ENCODE measurements around the gene PDIK1L.

The PDIK1L gene

GRCh38 chr1:26153966-26154532 lies 42.4 kb downstream of the PDIK1L start:
- no peak for TF ChIP-seq CTCF (IDR thresholded peaks at IDR 0.05; ENCODE audit: low read depth, low read length, missing control alignments)
- no peak overlapping the region for H3K4me3 ChIP-seq (replicated peaks; ENCODE audit: low read depth, low read length)
- DNase-seq (ENCODE audit: extremely low read depth, low read depth): no peak

GRCh38 chr1:26154750-26155149 lies 43.1 kb downstream of the PDIK1L start:
- TF ChIP-seq CTCF (IDR thresholded peaks at IDR 0.05; ENCODE audit: low read depth, low read length, missing control alignments): no peak
- H3K4me3 ChIP-seq (replicated peaks; ENCODE audit: low read depth, low read length): no peak overlapping the region
- no peak for DNase-seq (ENCODE audit: extremely low read depth, low read depth)

GRCh38 chr1:26155370-26156284 lies 44.0 kb downstream of the PDIK1L start:
- no peak overlapping the region for H3K4me3 ChIP-seq (replicated peaks; ENCODE audit: low read depth, low read length)
- no peak for DNase-seq (ENCODE audit: extremely low read depth, low read depth)

GRCh38 chr1:26156285-26157038 lies 44.8 kb downstream of the PDIK1L start:
- no peak for TF ChIP-seq CTCF (IDR thresholded peaks at IDR 0.05; ENCODE audit: low read depth, low read length, missing control alignments)
- no peak for DNase-seq (ENCODE audit: extremely low read depth, low read depth)
- H3K4me3 ChIP-seq (replicated peaks; ENCODE audit: low read depth, low read length): no peak overlapping the region

More at GRCh38 chr1:26155370-26156284, 44.0 kb downstream of the PDIK1L start:
- no peak for TF ChIP-seq CTCF (IDR thresholded peaks at IDR 0.05; ENCODE audit: low read depth, low read length, missing control alignments)

GRCh38 chr1:26158271-26158907 lies 46.8 kb downstream of the PDIK1L start:
- H3K4me3 ChIP-seq (replicated peaks; ENCODE audit: low read depth, low read length): no peak overlapping the region
- DNase-seq (ENCODE audit: extremely low read depth, low read depth): no peak
- TF ChIP-seq CTCF (IDR thresholded peaks at IDR 0.05; ENCODE audit: low read depth, low read length, missing control alignments): no peak
